H1 (cell line): ENCODE measurements around the gene SPACDR. TPM values are rescaled to one million over a fixed set of nuclear protein-coding genes. Genes with fewer than 3 reads are reported as not detected.

Experiments used
- CTCF ChIA-PET: fragments of 300-600 bp; sonication (Branson Sonifier 250); formaldehyde crosslinking; loops from one replicate; lab custom pipeline; 2021; ENCODE audit not compliant: partially characterized antibody; lab: Charles Lee
- POLR2A ChIA-PET: fragments of 300-600 bp; sonication (Branson Sonifier 250); formaldehyde crosslinking; loops from one replicate; lab custom pipeline; 2021; ENCODE audit warnings: inconsistent platforms; ENCODE audit not compliant: partially characterized antibody; lab: Charles Lee
- DNase-seq, 2 experiments: peaks; one replicate each; pipeline versions ENCODE4 v3.0.0 to v3.0.0-alpha.2; 2010 to 2022; ENCODE audit warnings: low spot score in 2 of 2, low read depth in 1 of 2, mixed read lengths in 1 of 2
- FAIRE-seq: peaks from 2 replicates; lab custom pipeline; 2011; peaks lifted over from hg19 to GRCh38; lab: Jason Lieb, UNC
- H2AFZ ChIP-seq: 2 replicates; pipeline ENCODE4 v1.8.1; 2012; ENCODE audit warnings: low read length, inconsistent platforms
- H2AK5ac ChIP-seq: 2 replicates; pipeline ENCODE4 v1.6.1; 2013; ENCODE audit warnings: low read depth, low read length
- H2BK120ac ChIP-seq: replicated peaks from 2 replicates; pipeline ENCODE3; 2013; ENCODE audit warnings: low read depth, low read length, inconsistent platforms
- H2BK12ac ChIP-seq: 2 replicates; pipeline ENCODE4 v1.6.1; 2013; ENCODE audit warnings: low read depth, low read length
- H2BK15ac ChIP-seq: 2 replicates; pipeline ENCODE4 v1.6.1; 2013; ENCODE audit warnings: low read length
- H2BK20ac ChIP-seq: 2 replicates; pipeline ENCODE4 v1.6.1; 2013; ENCODE audit warnings: low read length
- H2BK5ac ChIP-seq: 2 replicates; pipeline ENCODE4 v1.6.1; 2013; ENCODE audit warnings: low read depth, low read length
- H3K14ac ChIP-seq: 2 replicates; pipeline ENCODE4 v1.6.1; 2013; ENCODE audit warnings: inconsistent platforms; ENCODE audit not compliant: insufficient read length
- H3K18ac ChIP-seq: 2 replicates; pipeline ENCODE4 v1.6.1; 2013; ENCODE audit warnings: low read length; ENCODE audit errors: extremely low read depth
- H3K23ac ChIP-seq: 2 replicates; pipeline ENCODE4 v1.6.1; 2013; ENCODE audit warnings: inconsistent platforms; ENCODE audit not compliant: insufficient read length
- H3K23me2 ChIP-seq: 2 replicates; pipeline ENCODE4 v1.6.1; 2013; ENCODE audit warnings: low read depth, low read length
- H3K27ac ChIP-seq: 2 replicates; pipeline ENCODE4 v1.6.1; 2011; ENCODE audit warnings: low read depth, low read length, inconsistent platforms
- H3K27me3 ChIP-seq, 4 experiments: replicated peaks in 1 of 4; 1 replicate in 1 of 4; 2 replicates in 3 of 4; pipeline versions ENCODE4 v1.6.1 to v1.8.1; 2011 to 2013; ENCODE audit warnings: low read length in 3 of 4, mild to moderate bottlenecking in 3 of 4, inconsistent platforms in 2 of 4, mixed read lengths in 2 of 4, moderate library complexity in 1 of 4; ENCODE audit not compliant: control insufficient read depth in 3 of 4, insufficient read depth in 3 of 4; ENCODE audit errors: extremely low read depth in 1 of 4
- H3K36me3 ChIP-seq, 4 experiments: 2 replicates each; pipeline versions ENCODE4 v1.6.1 to v1.8.1; 2011 to 2013; ENCODE audit warnings: mild to moderate bottlenecking in 4 of 4, low read length in 3 of 4, moderate library complexity in 2 of 4, control low read depth in 1 of 4, inconsistent platforms in 1 of 4; ENCODE audit not compliant: insufficient read depth in 4 of 4, control insufficient read depth in 2 of 4
- H3K4ac ChIP-seq: replicated peaks from 2 replicates; pipeline ENCODE3; 2013; ENCODE audit warnings: low read length, low read depth, mixed read lengths, inconsistent platforms; ENCODE audit not compliant: insufficient read length
- H3K4me1 ChIP-seq, 4 experiments: replicated peaks in 1 of 4; 1 replicate in 1 of 4; 2 replicates in 3 of 4; pipeline versions ENCODE4 v1.6.1 to v1.8.1; 2011 to 2013; ENCODE audit warnings: low read length in 3 of 4, inconsistent platforms in 2 of 4, mixed read lengths in 1 of 4; ENCODE audit not compliant: insufficient read depth in 4 of 4, control insufficient read depth in 3 of 4
- H3K4me2 ChIP-seq, 2 experiments: 2 replicates each; pipeline versions ENCODE4 v1.6.1 to v1.8.1; 2011 to 2013; ENCODE audit warnings: low read depth in 2 of 2, low read length in 2 of 2, control low read depth in 1 of 2, inconsistent platforms in 1 of 2, mild to moderate bottlenecking in 1 of 2; ENCODE audit not compliant: insufficient read depth in 1 of 2
- H3K4me3 ChIP-seq, 4 experiments: fragments of 200-600, 300-600 bp in 1 of 4; sonication (generic), shearing (Covaris generic), sonication (Bioruptor Twin) in 1 of 4; 2 replicates each; pipeline versions ENCODE4 v1.5.1 to v1.8.1; 2011 to 2016; ENCODE audit warnings: low read length in 4 of 4, low read depth in 3 of 4, control low read depth in 2 of 4, inconsistent platforms in 2 of 4, mild to moderate bottlenecking in 2 of 4, mixed read lengths in 1 of 4, moderate library complexity in 1 of 4; ENCODE audit not compliant: insufficient read depth in 2 of 4; ENCODE audit errors: extremely low read depth in 1 of 4
- H3K56ac ChIP-seq: replicated peaks from 2 replicates; pipeline ENCODE3; 2013; ENCODE audit warnings: low read depth, mild to moderate bottlenecking, mixed read lengths, low read length, inconsistent platforms; ENCODE audit not compliant: insufficient read length
- H3K79me1 ChIP-seq: 2 replicates; pipeline ENCODE4 v1.6.1; 2013; ENCODE audit warnings: low read depth, low read length, control low read depth
- H3K79me2 ChIP-seq, 2 experiments: 2 replicates each; pipeline versions ENCODE4 v1.6.1 to v1.8.1; 2012 to 2013; ENCODE audit warnings: low read length in 2 of 2, mild to moderate bottlenecking in 2 of 2, inconsistent platforms in 1 of 2; ENCODE audit not compliant: insufficient read depth in 2 of 2, control insufficient read depth in 1 of 2
- H3K9ac ChIP-seq, 4 experiments: replicated peaks in 1 of 4; 1 replicate in 1 of 4; 2 replicates in 3 of 4; pipeline versions ENCODE4 v1.6.1 to v1.8.1; 2011 to 2013; ENCODE audit warnings: low read depth in 3 of 4, low read length in 3 of 4, control low read depth in 2 of 4, mild to moderate bottlenecking in 2 of 4, moderate library complexity in 2 of 4, inconsistent platforms in 1 of 4; ENCODE audit errors: extremely low read depth in 1 of 4
- H3K9me3 ChIP-seq, 2 experiments: 2 replicates each; pipeline versions ENCODE4 v1.6.1 to v1.8.1; 2012 to 2013; ENCODE audit warnings: mild to moderate bottlenecking in 2 of 2, moderate library complexity in 2 of 2, control low read depth in 1 of 2, inconsistent platforms in 1 of 2, low read depth in 1 of 2, low read length in 1 of 2, mixed read lengths in 1 of 2; ENCODE audit not compliant: insufficient read depth in 2 of 2
- H4K20me1 ChIP-seq, 2 experiments: replicated peaks in 1 of 2; 2 replicates each; pipeline versions ENCODE3 to v1.8.1; 2011 to 2013; ENCODE audit warnings: inconsistent platforms in 2 of 2, low read length in 2 of 2, mild to moderate bottlenecking in 1 of 2; ENCODE audit not compliant: insufficient read depth in 2 of 2, control insufficient read depth in 1 of 2
- H4K5ac ChIP-seq: 2 replicates; pipeline ENCODE4 v1.6.1; 2013; ENCODE audit warnings: low read length, low read depth, mixed read lengths, inconsistent platforms; ENCODE audit not compliant: insufficient read length
- H4K8ac ChIP-seq: 2 replicates; pipeline ENCODE4 v1.8.0; 2013; ENCODE audit warnings: mild to moderate bottlenecking, moderate library complexity, low read length, inconsistent platforms; ENCODE audit not compliant: insufficient read depth; ENCODE audit errors: extremely low read depth
- H4K91ac ChIP-seq: replicated peaks from 2 replicates; pipeline ENCODE3; 2013; ENCODE audit warnings: low read length, mixed read lengths, inconsistent platforms; ENCODE audit not compliant: insufficient read length
- BACH1 ChIP-seq: IDR thresholded peaks from 2 replicates; pipeline ENCODE4 v1.6.1; 2012; ENCODE audit warnings: low read length, improper control_type of control experiment
- BRCA1 ChIP-seq: IDR thresholded peaks from 2 replicates; pipeline ENCODE4 v1.6.1; 2012; ENCODE audit warnings: low read depth, low read length, improper control_type of control experiment
- CREB1 ChIP-seq: IDR thresholded peaks from 2 replicates; pipeline ENCODE4 v1.6.1; 2012; ENCODE audit warnings: inconsistent platforms
- KDM5A ChIP-seq: fragments of 200-600 bp; IDR thresholded peaks from 2 replicates; pipeline ENCODE4 v1.7.1; 2012; ENCODE audit warnings: mild to moderate bottlenecking, low read length, inconsistent platforms, mixed read lengths
- NANOG ChIP-seq: IDR thresholded peaks from 2 replicates; pipeline ENCODE4 v1.6.1; 2011; ENCODE audit warnings: low read length, low read depth, mild to moderate bottlenecking, inconsistent platforms; ENCODE audit not compliant: insufficient read depth, poor library complexity, severe bottlenecking
- SP2 ChIP-seq: IDR thresholded peaks from 2 replicates; pipeline ENCODE4 v1.6.1; 2012; ENCODE audit warnings: mild to moderate bottlenecking, low read length, inconsistent platforms
- TAF1 ChIP-seq: IDR thresholded peaks from 2 replicates; pipeline ENCODE4 v1.6.1; 2011; ENCODE audit warnings: mild to moderate bottlenecking, low read depth, low read length
- WGBS, 2 experiments: shearing (Covaris generic) in 1 of 2; methylation state at CpG; one replicate each; pipeline versions ENCODE4 v1.1.6 to v1.1.7; 2013 to 2015; ENCODE audit warnings: low lambda C conversion rate in 2 of 2, mixed read lengths in 2 of 2, inconsistent platforms in 1 of 2, low coverage in 1 of 2, missing lambda C conversion rate in 1 of 2; ENCODE audit not compliant: insufficient replicate concordance in 2 of 2, insufficient coverage in 1 of 2, insufficient read length in 1 of 2; ENCODE audit errors: extremely low coverage in 1 of 2, missing lambda C conversion rate in 1 of 2; 5-methylcytosine and 5-hydroxymethylcytosine counted together
- polyA plus RNA-seq, 7 experiments: library from polyadenylated mRNA; depleted of rRNA in 3 of 7; stranded (reverse) in 5 of 7; unstranded in 2 of 7; fragments of >200 nt in 5 of 7; fragments of 200-250 nt in 2 of 7; gene quantifications; 1 replicate in 5 of 7; 2 replicates in 1 of 7; 4 replicates in 1 of 7; pipeline versions ENCODE4 v1.2.1 to v1.2.3, GENCODE V29; 2011 to 2013; ENCODE audit warnings: missing spikeins in 2 of 7, mixed read lengths in 2 of 7
- total RNA-seq: library from RNA; stranded (reverse); fragmentation: NEBNext Ultra II Directional; extraction: Animal tissue kit (Norgen Biotek cat#: 25700); gene quantifications from 2 replicates; pipeline ENCODE4 v1.2.1, GENCODE V29; 2021

Gene SPACDR
- total and polyA plus RNA-seq, 2 of the 8 experiments (the other 6 are each of a cell fraction or from before 2014, with no cell fraction given): 0.26 TPM; not detected in 1

GRCh38 chr7:100425347-100425746 is 38.7 kb downstream of the SPACDR start:
- no peak overlapping the region for H3K27ac ChIP-seq
- no peak overlapping the region for H4K5ac ChIP-seq
- no peak overlapping the region for H3K18ac ChIP-seq
- peaks cover 0 to under 1% (median under 1%) of the 10 kb centered on the region in 4 experiments; a peak in 3 of 7 replicates for H3K4me1 ChIP-seq
- no peak overlapping the region for H3K23ac ChIP-seq
- no peaks in the 10 kb centered on the region for H4K20me1 ChIP-seq
- no peak overlapping the region for H4K91ac ChIP-seq
- no peak overlapping the region for H2BK5ac ChIP-seq
- no peak overlapping the region for H2BK20ac ChIP-seq
- H3K4me2 ChIP-seq: no peak overlapping the region
- FAIRE-seq: no peak
- H3K9ac ChIP-seq: no peak overlapping the region
- H3K79me2 ChIP-seq: peaks cover 0 to under 1% of the 10 kb centered on the region in 2 experiments; a peak in 2 of 4 replicates
- peaks cover 0 to 6% of the 10 kb centered on the region in 2 experiments; a peak in 1 of 4 replicates for H3K9me3 ChIP-seq
- 0 out of 2 replicates have a peak, but pooled peaks cover under 1% of the 10 kb centered on the region for H3K79me1 ChIP-seq
- peaks cover 0 to 6% (median 6%) of the 10 kb centered on the region in 4 experiments; a peak in 4 of 7 replicates for H3K27me3 ChIP-seq
- H3K4me3 ChIP-seq: no peak overlapping the region
- no peak overlapping the region for H2AFZ ChIP-seq
- no peak for DNase-seq
- H3K4ac ChIP-seq: no peak overlapping the region
- H2BK12ac ChIP-seq: no peak overlapping the region
- no peak overlapping the region for H4K8ac ChIP-seq
- peaks cover 5% of the 10 kb centered on the region; the same call in 1 of the 2 replicates for H3K23me2 ChIP-seq
- H2BK15ac ChIP-seq: no peak overlapping the region
- ChIA-PET POLR2A (interaction anchor here (1.1 to 2.1 kb wide), 3 partner anchors 11 to 22 kb away, joined by 3 to 7 read pairs (median 3); partner anchors contain the start of gene PPP1R35), CTCF (interaction anchor here (0.7 to 2.5 kb wide), 3 partner anchors 16 to 25 kb away, joined by 4 to 17 read pairs (median 4); no protein-coding TSS in a partner anchor)
- no peaks in the 10 kb centered on the region for H3K36me3 ChIP-seq
- no peak overlapping the region for H3K14ac ChIP-seq
- no peak overlapping the region for H2BK120ac ChIP-seq
- 50% methylated on average over 1 of the region's 1 CpG; no CpG with 5 or more reads in 1 of the 2 experiments for WGBS, 2 experiments
- no peak overlapping the region for H3K56ac ChIP-seq
- H2AK5ac ChIP-seq: no peak overlapping the region
- TF ChIP-seq BACH1 (no peak), NANOG (no peak), SP2 (no peak), BRCA1 (no peak), KDM5A (no peak), TAF1 (no peak), CREB1 (no peak)
